Adrenal gland (tissue), 19 donors: Measurements from ENCODE around the gene SUPT5H. TPM values are rescaled to one million over a fixed set of nuclear protein-coding genes. Genes with fewer than 3 reads are reported as not detected.

ENCODE experiments used
- DNase-seq, 7 donors: peaks; one replicate each; pipeline ENCODE4 v3.0.0-alpha.2; 2019 to 2020
- H3K27ac ChIP-seq, 5 donors: fragments of 200-600 bp; sonication (generic) in 4 of 5; 1 replicate in 3 of 5; 2 replicates in 2 of 5; pipeline versions ENCODE4 v1.5.1 to v1.8.0; 2016 to 2020; ENCODE audit warnings: mild to moderate bottlenecking in 1 of 5
- H3K27me3 ChIP-seq: fragments of 200-600 bp; 2 replicates; pipeline ENCODE4 v1.8.0; 2021
- H3K36me3 ChIP-seq, 2 donors: fragments of 200-600 bp; replicated peaks in 1 of 2; 1 replicate in 1 of 2; 2 replicates in 1 of 2; pipeline versions ENCODE4 v1.5.1 to v1.8.0; 2018 to 2022
- H3K4me1 ChIP-seq, 2 donors: fragments of 200-600 bp; replicated peaks in 1 of 2; 1 replicate in 1 of 2; 2 replicates in 1 of 2; pipeline versions ENCODE4 v1.5.1 to v1.8.0; 2018 to 2021
- H3K4me3 ChIP-seq, 4 donors: fragments of 200-600 bp; sonication (generic) in 3 of 4; one replicate each; pipeline ENCODE4 v1.5.1; 2016 to 2018
- H3K9me3 ChIP-seq, 3 donors: fragments of 200-600 bp; sonication (generic) in 1 of 3; replicated peaks in 1 of 3; 1 replicate in 2 of 3; 2 replicates in 1 of 3; pipeline versions ENCODE4 v1.5.1 to v1.8.0; 2016 to 2021
- CTCF ChIP-seq, 6 experiments: fragments of 450-650 bp in 4 of 6; fragments of 200-600 bp in 2 of 6; sonication (generic) in 1 of 6; IDR thresholded peaks; 1 replicate in 5 of 6; 2 replicates in 1 of 6; pipeline versions ENCODE4 v1.5.1 to v1.8.0; 2016 to 2021; ENCODE audit warnings: antibody characterized with exemption in 6 of 6, mild to moderate bottlenecking in 2 of 6, moderate library complexity in 1 of 6
- POLR2A ChIP-seq, 2 donors: fragments of 450-650 bp; IDR thresholded peaks; one replicate each; pipeline ENCODE4 v1.6.1; 2017; ENCODE audit warnings: antibody characterized with exemption in 2 of 2, mild to moderate bottlenecking in 2 of 2, moderate library complexity in 1 of 2
- WGBS, 4 donors: extraction: QIAGEN DNeasy Blood & Tissue Kit in 2 of 4; methylation state at CpG; one replicate each; pipeline versions ENCODE4 v1.1.5 to v1.1.7; 2013 to 2017; 5-methylcytosine and 5-hydroxymethylcytosine counted together
- intact Hi-C, 2 donors: fragments of 100-400 bp; cut with DNase I; formaldehyde crosslinking; loops; one replicate each; pipeline versions ENCODE4 v1.14.1 to v1.15.0; 2022 to 2023
- long read RNA-seq, 10 donors: library from polyadenylated mRNA in 3 of 10; unstranded in 2 of 10; stranded (forward) in 1 of 10; transcript quantifications; one replicate each; pipeline ENCODE4 v2.0.0 and lab custom pipeline, GENCODE V29; 2021 to 2026
- polyA plus RNA-seq, 3 donors: library from polyadenylated mRNA; stranded (reverse); fragments of 200-250 nt in 2 of 3; fragments of 350-450 nt in 1 of 3; fragmentation: Illumina TruSeq in 1 of 3; extraction: RNeasy Lipid Tissue Mini Kit (QIAGEN cat#74804) in 1 of 3; gene quantifications; one replicate each; pipeline ENCODE4 v1.2.3, GENCODE V29; 2013 to 2014
- total RNA-seq, 9 donors: library from RNA; depleted of rRNA in 4 of 9; stranded (reverse); fragments of >200 nt in 4 of 9; fragments of 120-200 nt in 1 of 9; fragmentation: NEBNext Ultra II Directional in 1 of 9; extraction: Animal tissue kit (Norgen Biotek cat#: 25700) in 1 of 9; gene quantifications; one replicate each; pipeline versions ENCODE4 v1.1.0 to v1.2.4, GENCODE V29; 2013 to 2023
- donor health status: healthy with polysubstance abuse.
- donor health status: Bipolar disorder and iron deficiency.
- donor health status: DM: yes; HTN: yes; CAD: no.
- donor health status: DM: no; HTN: no; CAD: no.
- donor health status: DM: no; HTN: no; CAD: no.
- donor health status: DM: yes; HTN: yes; CAD: no.

The SUPT5H gene
- 100 to 1,000 TPM in 3 of 9 donors, 10 to 100 TPM in 6; 42.0 to 145 (median 85.3) TPM for total RNA-seq
- 100 to 1,000 TPM; 107 to 612 (median 233) TPM for polyA plus RNA-seq
- long read RNA-seq, donor 1, partial matches to known transcripts: 0 of 1 reads
- long read RNA-seq, donor 1, other reads (novel, unspliced or antisense): 0 of 1 reads
- long read RNA-seq, donor 2, partial matches to known transcripts: 5 of 7 reads
- long read RNA-seq, donor 2, other reads (novel, unspliced or antisense): 0 of 7 reads
- long read RNA-seq, donor 3, partial matches to known transcripts: 7 of 9 reads
- long read RNA-seq, donor 3, other reads (novel, unspliced or antisense): 0 of 9 reads
- long read RNA-seq, donor 4, transcript SUPT5H-218 (2 exons, 718 nt): major isoform, 5 of 16 reads
- long read RNA-seq, donor 4, partial matches to known transcripts: 5 of 16 reads
- long read RNA-seq, donor 4, other reads (novel, unspliced or antisense): 5 of 16 reads
- long read RNA-seq, donor 5, transcript SUPT5H-218 (2 exons, 718 nt): major isoform, 6 of 49 reads
- long read RNA-seq, donor 5, partial matches to known transcripts: 26 of 49 reads
- long read RNA-seq, donor 5, other reads (novel, unspliced or antisense): 11 of 49 reads
- long read RNA-seq, donor 6, partial matches to known transcripts: 6 of 13 reads
- long read RNA-seq, donor 6, other reads (novel, unspliced or antisense): 2 of 13 reads
- long read RNA-seq, donor 7, partial matches to known transcripts: 0 of 2 reads
- long read RNA-seq, donor 7, other reads (novel, unspliced or antisense): 0 of 2 reads
- long read RNA-seq, donor 8, partial matches to known transcripts: 6 of 9 reads
- long read RNA-seq, donor 8, other reads (novel, unspliced or antisense): 0 of 9 reads
- long read RNA-seq, donor 9, partial matches to known transcripts: 0 of 1 reads
- long read RNA-seq, donor 9, other reads (novel, unspliced or antisense): 0 of 1 reads
- long read RNA-seq, donor 10, partial matches to known transcripts: 0 of 6 reads
- long read RNA-seq, donor 10, other reads (novel, unspliced or antisense): 0 of 6 reads

GRCh38 chr19:39445196-39446111 lies at the start of gene SUPT5H:
Gene SUPT5H (plus strand): TSS chr19:39445582. CDS start chr19:39445891, 309 bp downstream.
- Histone ChIP-seq H3K36me3 (no peaks in the 10 kb centered on the region), H3K27me3 (no peaks in the 10 kb centered on the region), H3K9me3 (no peaks in the 10 kb centered on the region), H3K4me3 (peak within 1 kb of the TSS; percentile 70 to 76 (median 72)), H3K27ac (peak within 1 kb of the TSS; percentile 70 to 95 (median 91)), H3K4me1 (peaks cover 17 to 31% of the 10 kb centered on the region in 2 donors)
- WGBS, 4 donors: 0 to 1% (median 0%) methylated on average over 40 to 68 of the region's 68 CpGs
- intact Hi-C loops: loop anchor here in 1 of 2 donors (10.0 kb wide), 1 partner anchor 89 kb away; the partner anchor contains the start of gene EID2B
- peak; percentile 97 to 99 (median 98) for DNase-seq
- no peak for TF ChIP-seq CTCF (IDR thresholded peaks at IDR 0.05)
- peak; percentile 91 to 98 for TF ChIP-seq POLR2A (IDR thresholded peaks at IDR 0.05)

- TF ChIP-seq POLR2A (IDR thresholded peaks at IDR 0.05) (peak in 1 of 2 donors; percentile 12), CTCF (IDR thresholded peaks at IDR 0.05) (peak; percentile 90 to 99 (median 98))
- peaks cover 0 to 13% of the 10 kb centered on the region in 2 donors for H3K36me3 ChIP-seq
- H3K27me3 ChIP-seq: no peaks in the 10 kb centered on the region
- H3K9me3 ChIP-seq: no peaks in the 10 kb centered on the region
- intact Hi-C loops: no loop called here
- peak; percentile 88 to 94 (median 90) for DNase-seq
- WGBS, 4 donors: 0 to 21% (median 16%) methylated on average over 4 to 17 of the region's 17 CpGs; no CpG with 5 or more reads in 1 of the 4 donors
- peak overlapping the region; percentile 68 to 86 (median 80) for H3K27ac ChIP-seq
- peak overlapping the region in 1 of 4 donors; percentile 33 for H3K4me3 ChIP-seq
- H3K4me1 ChIP-seq: peaks cover 20 to 35% of the 10 kb centered on the region in 2 donors
Observed at GRCh38 chr19:39397360-39398296, 47.8 kb upstream of the SUPT5H start.

GRCh38 chr19:39398297-39398864 lies 47.0 kb upstream of the SUPT5H start:
- peak; percentile 64 to 84 (median 77) for DNase-seq
- peaks cover 0 to 13% of the 10 kb centered on the region in 2 donors for H3K36me3 ChIP-seq
- H3K4me1 ChIP-seq: peaks cover 27 to 42% of the 10 kb centered on the region in 2 donors
- TF ChIP-seq CTCF (IDR thresholded peaks at IDR 0.05) (no peak), POLR2A (IDR thresholded peaks at IDR 0.05) (no peak)
- peak overlapping the region in 1 of 4 donors; percentile 33 for H3K4me3 ChIP-seq
- H3K9me3 ChIP-seq: no peaks in the 10 kb centered on the region
- peak overlapping the region; percentile 68 to 86 (median 80) for H3K27ac ChIP-seq
- intact Hi-C loops: no loop called here
- WGBS, 4 donors: 47 to 71% (median 61%) methylated on average over 8 to 11 of the region's 11 CpGs
- no peaks in the 10 kb centered on the region for H3K27me3 ChIP-seq
